GM21825 (cell line): ENCODE results near the gene CSF3R.

ENCODE experiments used
- ATAC-seq: cut with Tn5 transposase; IDR thresholded peaks from one replicate; pipeline ENCODE4 v1.9.1; 2021; ENCODE audit warnings: mild to moderate bottlenecking, moderate library complexity; ENCODE audit not compliant: unreplicated experiment

The CSF3R gene

GRCh38 chr1:36463463-36463802 is 19.3 kb downstream of the CSF3R start:
- ATAC-seq, result no peak

- ATAC-seq, result no peak
Measured at GRCh38 chr1:36458910-36459309, 23.8 kb downstream of the CSF3R start.

- ATAC-seq, result no peak
Measured at GRCh38 chr1:36457691-36458090, 25.0 kb downstream of the CSF3R start.

- ATAC-seq, result no peak
Measured at GRCh38 chr1:36456391-36456928, 26.3 kb downstream of the CSF3R start.

GRCh38 chr1:36455386-36455785 is 27.3 kb downstream of the CSF3R start:
- ATAC-seq, result no peak

GRCh38 chr1:36453600-36454388 is 28.9 kb downstream of the CSF3R start:
- ATAC-seq, result no peak

GRCh38 chr1:36453051-36453450 is 29.7 kb downstream of the CSF3R start:
- ATAC-seq, result no peak

GRCh38 chr1:36450919-36451305 is 31.8 kb downstream of the CSF3R start:
- ATAC-seq, result no peak

GRCh38 chr1:36450270-36450918 is 32.3 kb downstream of the CSF3R start, which contains the start of gene OSCP1:
OSCP1 (minus strand) TSS chr1:36450451; CDS start chr1:36450369, 82 bp downstream.
- peak; percentile 98 for ATAC-seq

GRCh38 chr1:36448530-36449056 is 34.1 kb downstream of the CSF3R start:
- ATAC-seq, result no peak

- ATAC-seq, result no peak
Measured at GRCh38 chr1:36447450-36447849, 35.3 kb downstream of the CSF3R start.

- ATAC-seq, result no peak
Measured at GRCh38 chr1:36446746-36447145, 36.0 kb downstream of the CSF3R start.

GRCh38 chr1:36446271-36446670 is 36.4 kb downstream of the CSF3R start:
- no peak for ATAC-seq

- ATAC-seq, result no peak
Measured at GRCh38 chr1:36443297-36443696, 39.4 kb downstream of the CSF3R start.

GRCh38 chr1:36442337-36442736 is 40.4 kb downstream of the CSF3R start:
- no peak for ATAC-seq

GRCh38 chr1:36440646-36441045 is 42.1 kb downstream of the CSF3R start:
- ATAC-seq, result no peak

GRCh38 chr1:36440044-36440443 is 42.7 kb downstream of the CSF3R start:
- ATAC-seq, result no peak

- ATAC-seq, result no peak
Measured at GRCh38 chr1:36438715-36439114, 44.0 kb downstream of the CSF3R start.

- ATAC-seq, result no peak
Measured at GRCh38 chr1:36436821-36437220, 45.9 kb downstream of the CSF3R start.

- ATAC-seq, result no peak
Measured at GRCh38 chr1:36433102-36433501, 49.6 kb downstream of the CSF3R start.

- ATAC-seq, result no peak
Measured at GRCh38 chr1:36432616-36433015, 50.1 kb downstream of the CSF3R start.

- no peak for ATAC-seq
Measured at GRCh38 chr1:36425791-36426190, 56.9 kb downstream of the CSF3R start.
